Measurements from ENCODE around the gene C19orf38.
A peak's percentile ranks its signal among the peaks of the same experiment; 100 is the strongest.

C19orf38 gene

GRCh38 chr19:10885201-10886169 is 37.3 kb downstream of the C19orf38 start:
- no peaks in the 10 kb centered on the region for H3K36me3 ChIP-seq (ENCODE audit: insufficient read depth, low read length)
- H3K9ac ChIP-seq (ENCODE audit: low read depth, low read length) = no peak overlapping the region
- H3K4me2 ChIP-seq (ENCODE audit: low read length) = no peak overlapping the region

DNA sequence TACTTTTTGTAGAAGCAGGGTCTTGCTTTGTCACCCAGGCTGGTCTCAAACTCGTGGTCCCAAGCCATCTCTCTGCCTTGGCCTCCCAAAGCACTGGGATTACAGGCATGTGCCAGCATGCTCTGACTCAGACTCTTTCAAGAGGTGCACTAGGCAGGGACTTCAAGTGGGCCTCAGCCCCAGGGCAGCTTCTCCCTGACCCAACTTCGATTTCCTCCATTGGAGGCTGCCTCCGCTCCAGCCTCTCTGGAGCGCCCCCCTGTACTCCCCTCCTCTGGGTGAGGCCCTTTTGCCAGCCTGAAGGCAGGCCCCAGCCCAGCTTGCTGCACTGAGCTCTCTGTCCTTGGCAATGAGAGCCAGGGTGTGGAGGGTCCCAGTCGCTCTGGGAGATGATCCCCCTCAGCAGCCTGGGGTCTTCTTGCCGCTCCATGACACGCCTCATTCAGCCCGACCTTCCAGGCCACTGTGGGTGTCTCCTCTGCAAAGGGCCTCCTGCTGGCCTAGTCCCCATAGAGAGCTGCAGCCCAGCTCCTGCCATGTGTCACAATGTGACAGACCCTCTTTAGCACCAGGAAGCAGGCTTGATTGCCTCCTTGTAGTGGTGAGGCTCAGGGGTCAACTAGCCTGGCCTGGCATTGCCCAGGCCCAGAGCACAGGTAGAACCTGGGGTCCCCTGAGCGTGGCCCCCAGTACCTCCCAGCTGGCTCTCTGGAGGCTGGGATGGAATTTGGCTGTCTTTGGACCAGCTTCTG is 39.6 kb downstream of the C19orf38 start:
- no peak overlapping the region for H3K9ac ChIP-seq (ENCODE audit: low read depth, low read length)
- no peak overlapping the region for H3K4me2 ChIP-seq (ENCODE audit: low read length)
- no peak overlapping the region for H3K4me3 ChIP-seq (ENCODE audit: low read length)
- no peaks in the 10 kb centered on the region for H3K9me3 ChIP-seq (replicated peaks; ENCODE audit: low read length)
- H3K27me3 ChIP-seq (ENCODE audit: control insufficient read depth, insufficient read depth, low read length) = no peaks in the 10 kb centered on the region
- H3K4me1 ChIP-seq (ENCODE audit: control insufficient read depth, insufficient read depth, low read length) = peaks cover 35% of the 10 kb centered on the region
- H3K36me3 ChIP-seq (ENCODE audit: insufficient read depth, low read length) = no peaks in the 10 kb centered on the region

More at GRCh38 chr19:10885201-10886169, 37.3 kb downstream of the C19orf38 start:
- Histone ChIP-seq H3K4me1 (ENCODE audit: control insufficient read depth, insufficient read depth, low read length) (peaks cover 28% of the 10 kb centered on the region), H3K27me3 (ENCODE audit: control insufficient read depth, insufficient read depth, low read length) (no peaks in the 10 kb centered on the region), H3K9me3 (replicated peaks; ENCODE audit: low read length) (no peaks in the 10 kb centered on the region), H3K4me3 (ENCODE audit: low read length) (no peak overlapping the region)

DNA sequence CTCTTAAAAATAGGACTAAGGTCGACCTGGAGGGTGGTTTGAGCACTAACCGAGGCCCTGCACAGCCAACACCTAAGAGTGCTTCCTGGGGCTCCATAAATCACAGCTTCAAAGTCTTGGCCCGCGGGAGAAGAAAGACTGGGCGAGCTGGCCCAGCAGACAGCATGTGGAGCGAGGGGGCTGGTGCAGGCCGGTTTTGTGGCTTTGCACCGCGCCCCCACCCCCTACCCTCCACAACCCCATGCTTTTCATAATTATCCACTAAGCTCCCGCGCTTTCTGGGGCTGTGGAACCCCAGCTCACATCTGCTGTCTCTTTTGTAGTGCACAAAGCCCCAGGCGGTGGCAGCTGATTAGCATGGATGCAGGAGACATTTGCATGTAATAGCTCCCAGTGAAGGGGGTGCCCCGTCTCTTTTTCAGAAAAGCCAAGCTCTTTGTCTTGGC is 40.2 kb downstream of the C19orf38 start:
- H3K4me2 ChIP-seq (ENCODE audit: low read length) = no peak overlapping the region
- no peak overlapping the region for H3K4me3 ChIP-seq (ENCODE audit: low read length)
- H3K9ac ChIP-seq (ENCODE audit: low read depth, low read length) = no peak overlapping the region
- H3K4me1 ChIP-seq (ENCODE audit: control insufficient read depth, insufficient read depth, low read length) = peaks cover 35% of the 10 kb centered on the region
- no peaks in the 10 kb centered on the region for H3K9me3 ChIP-seq (replicated peaks; ENCODE audit: low read length)
- no peaks in the 10 kb centered on the region for H3K27me3 ChIP-seq (ENCODE audit: control insufficient read depth, insufficient read depth, low read length)
- no peaks in the 10 kb centered on the region for H3K36me3 ChIP-seq (ENCODE audit: insufficient read depth, low read length)

- H3K4me1 ChIP-seq (ENCODE audit: control insufficient read depth, insufficient read depth, low read length) = peaks cover 34% of the 10 kb centered on the region
- H3K4me3 ChIP-seq (ENCODE audit: low read length) = no peak overlapping the region
- H3K4me2 ChIP-seq (ENCODE audit: low read length) = no peak overlapping the region
- H3K9me3 ChIP-seq (replicated peaks; ENCODE audit: low read length) = no peaks in the 10 kb centered on the region
- H3K27me3 ChIP-seq (ENCODE audit: control insufficient read depth, insufficient read depth, low read length) = no peaks in the 10 kb centered on the region
- H3K36me3 ChIP-seq (ENCODE audit: insufficient read depth, low read length) = no peaks in the 10 kb centered on the region
- H3K9ac ChIP-seq (ENCODE audit: low read depth, low read length) = no peak overlapping the region
These were observed 41.7 kb downstream of the C19orf38 start for GRCh38 chr19:10889880-10890279.

DNA sequence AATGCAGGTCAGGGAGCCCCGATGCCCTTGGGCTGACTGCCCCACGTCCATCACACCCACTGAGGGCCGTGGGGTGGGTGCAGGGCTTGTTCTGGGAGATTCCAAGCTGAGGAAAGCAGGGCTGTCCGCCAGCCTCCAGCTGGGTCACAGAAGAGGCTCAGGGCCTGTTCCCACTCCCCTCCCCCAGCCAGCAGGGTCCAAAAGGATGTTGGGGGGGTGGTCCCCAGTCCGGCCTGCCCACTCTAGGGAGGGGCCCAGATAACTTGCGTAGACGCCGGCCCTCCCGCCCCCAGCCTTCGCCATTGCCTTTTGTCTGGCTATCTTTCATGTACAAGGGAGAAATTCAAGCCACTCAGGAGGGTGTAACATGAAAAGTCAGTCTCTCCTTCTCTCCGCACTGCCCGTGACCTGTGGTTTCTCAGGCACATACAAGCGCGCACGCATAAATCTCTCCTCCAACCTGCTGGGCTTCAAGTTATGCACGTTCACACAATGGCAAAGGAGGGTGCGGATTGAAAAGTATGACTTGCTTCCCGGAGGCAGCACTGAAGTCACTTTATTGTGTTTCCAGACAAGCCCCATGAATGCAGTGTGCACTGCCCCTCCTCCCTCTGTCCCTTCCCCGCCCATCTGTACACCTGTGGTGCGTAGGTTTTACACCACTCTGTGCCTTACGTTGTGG is 43.3 kb downstream of the C19orf38 start:
- no peaks in the 10 kb centered on the region for H3K36me3 ChIP-seq (ENCODE audit: insufficient read depth, low read length)
- no peak overlapping the region for H3K9ac ChIP-seq (ENCODE audit: low read depth, low read length)
- H3K9me3 ChIP-seq (replicated peaks; ENCODE audit: low read length) = no peaks in the 10 kb centered on the region
- H3K27me3 ChIP-seq (ENCODE audit: control insufficient read depth, insufficient read depth, low read length) = no peaks in the 10 kb centered on the region
- H3K4me2 ChIP-seq (ENCODE audit: low read length) = no peak overlapping the region
- no peak overlapping the region for H3K4me3 ChIP-seq (ENCODE audit: low read length)
- peaks cover 28% of the 10 kb centered on the region for H3K4me1 ChIP-seq (ENCODE audit: control insufficient read depth, insufficient read depth, low read length)

DNA sequence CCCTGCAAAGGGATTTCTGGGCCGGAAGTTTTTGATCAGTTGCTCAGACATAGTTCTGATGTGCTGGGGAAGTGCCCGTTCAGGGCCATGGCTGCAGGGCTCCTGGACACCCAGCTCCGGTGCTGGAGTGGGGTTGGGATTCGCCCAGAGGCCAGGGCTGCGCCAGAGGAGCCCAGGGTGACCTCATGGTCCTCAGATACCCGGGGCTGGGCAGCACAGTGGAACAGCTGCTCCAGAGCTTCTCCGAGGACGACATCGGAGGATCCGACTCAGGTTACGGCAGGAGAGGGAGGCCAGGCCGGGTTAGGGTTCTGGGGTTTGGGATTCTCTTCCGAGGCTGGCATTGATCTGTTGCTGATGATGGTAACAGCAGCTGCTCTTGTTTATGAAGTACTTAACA is 44.0 kb downstream of the C19orf38 start:
- no peak overlapping the region for H3K9ac ChIP-seq (ENCODE audit: low read depth, low read length)
- H3K9me3 ChIP-seq (replicated peaks; ENCODE audit: low read length) = no peaks in the 10 kb centered on the region
- peak overlapping the region; percentile 8 for H3K4me2 ChIP-seq (ENCODE audit: low read length)
- no peak overlapping the region for H3K4me3 ChIP-seq (ENCODE audit: low read length)
- H3K27me3 ChIP-seq (ENCODE audit: control insufficient read depth, insufficient read depth, low read length) = no peaks in the 10 kb centered on the region
- peaks cover 32% of the 10 kb centered on the region for H3K4me1 ChIP-seq (ENCODE audit: control insufficient read depth, insufficient read depth, low read length)
- no peaks in the 10 kb centered on the region for H3K36me3 ChIP-seq (ENCODE audit: insufficient read depth, low read length)

DNA sequence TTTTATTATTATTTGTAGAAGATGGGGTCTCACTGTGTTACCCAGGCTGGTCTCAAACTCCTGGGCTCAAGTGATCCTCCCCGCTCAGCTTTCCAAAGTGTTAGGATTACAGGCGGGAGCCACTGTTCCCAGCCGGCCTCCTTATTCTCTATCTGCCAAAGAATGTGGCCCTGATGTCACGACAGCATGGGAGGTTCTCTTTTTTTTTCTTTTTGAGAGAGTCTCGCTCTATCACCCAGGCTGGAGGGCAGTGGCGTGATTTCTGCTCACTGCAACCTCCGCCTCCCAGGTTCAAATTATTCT is 46.6 kb downstream of the C19orf38 start:
- Histone ChIP-seq H3K27me3 (ENCODE audit: control insufficient read depth, insufficient read depth, low read length) (no peaks in the 10 kb centered on the region), H3K9me3 (replicated peaks; ENCODE audit: low read length) (no peaks in the 10 kb centered on the region), H3K36me3 (ENCODE audit: insufficient read depth, low read length) (no peaks in the 10 kb centered on the region), H3K4me1 (ENCODE audit: control insufficient read depth, insufficient read depth, low read length) (peaks cover 44% of the 10 kb centered on the region), H3K4me3 (ENCODE audit: low read length) (no peak overlapping the region), H3K4me2 (ENCODE audit: low read length) (no peak overlapping the region), H3K9ac (ENCODE audit: low read depth, low read length) (no peak overlapping the region)

DNA sequence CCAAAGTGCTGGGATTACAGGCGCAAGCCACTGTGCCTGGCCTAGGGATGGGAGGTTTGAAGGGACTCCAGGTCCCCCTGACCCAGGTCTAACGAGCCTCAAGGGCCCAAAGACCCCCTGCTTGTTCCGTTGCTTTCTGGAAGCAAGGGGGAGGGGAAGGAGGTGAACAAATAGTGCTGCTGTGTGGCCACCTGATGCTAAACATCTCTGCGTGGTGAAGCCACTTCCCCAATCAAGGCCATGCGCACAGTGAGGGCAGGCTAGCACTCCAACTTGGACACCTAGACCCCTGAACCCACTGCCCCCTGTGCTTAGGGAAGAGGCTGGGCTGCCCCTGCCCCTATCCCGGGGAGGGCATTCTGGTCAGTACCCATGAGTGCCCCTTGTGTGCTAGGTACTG is 47.1 kb downstream of the C19orf38 start:
- Histone ChIP-seq H3K9me3 (replicated peaks; ENCODE audit: low read length) (no peaks in the 10 kb centered on the region), H3K9ac (ENCODE audit: low read depth, low read length) (no peak overlapping the region), H3K4me2 (ENCODE audit: low read length) (no peak overlapping the region), H3K4me1 (ENCODE audit: control insufficient read depth, insufficient read depth, low read length) (peaks cover 44% of the 10 kb centered on the region), H3K27me3 (ENCODE audit: control insufficient read depth, insufficient read depth, low read length) (no peaks in the 10 kb centered on the region), H3K4me3 (ENCODE audit: low read length) (no peak overlapping the region), H3K36me3 (ENCODE audit: insufficient read depth, low read length) (no peaks in the 10 kb centered on the region)

- Histone ChIP-seq H3K36me3 (ENCODE audit: insufficient read depth, low read length) (no peaks in the 10 kb centered on the region), H3K9ac (ENCODE audit: low read depth, low read length) (no peak overlapping the region), H3K4me1 (ENCODE audit: control insufficient read depth, insufficient read depth, low read length) (peaks cover 44% of the 10 kb centered on the region), H3K4me2 (ENCODE audit: low read length) (no peak overlapping the region), H3K27me3 (ENCODE audit: control insufficient read depth, insufficient read depth, low read length) (no peaks in the 10 kb centered on the region), H3K4me3 (ENCODE audit: low read length) (no peak overlapping the region), H3K9me3 (replicated peaks; ENCODE audit: low read length) (no peaks in the 10 kb centered on the region)
These were observed 47.7 kb downstream of the C19orf38 start for GRCh38 chr19:10895920-10896319.

DNA sequence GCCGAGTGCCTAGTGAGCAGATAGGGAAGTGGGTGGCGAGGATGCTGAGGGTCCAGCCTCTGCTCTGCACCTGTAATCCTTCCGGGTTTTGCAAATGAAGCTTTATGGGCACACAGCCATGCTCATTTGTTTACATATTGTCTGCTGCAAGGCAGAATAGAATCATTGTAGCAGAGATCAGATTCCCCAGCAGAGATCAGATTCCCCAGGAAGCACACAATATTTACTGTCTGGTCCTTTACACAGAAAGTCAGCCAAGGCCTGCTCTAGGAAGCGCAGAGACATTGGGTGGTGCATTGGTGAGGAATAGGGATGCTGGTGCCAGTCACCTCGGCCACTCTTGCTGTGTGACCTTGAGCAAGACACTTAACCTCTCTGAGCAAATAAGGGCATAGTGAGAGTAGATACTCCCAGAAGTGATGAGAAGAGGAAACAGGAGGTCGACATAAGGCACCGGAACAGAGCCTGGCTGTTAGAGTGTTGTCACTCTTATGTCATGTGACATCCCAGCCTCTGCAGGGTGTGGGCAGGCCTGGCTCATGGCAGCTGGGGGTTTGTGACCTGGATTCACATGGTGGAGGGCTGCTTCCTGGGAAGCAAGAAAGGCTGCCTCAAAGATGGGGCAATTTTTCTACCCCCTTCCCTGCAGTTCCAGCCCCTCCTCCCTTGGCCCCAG is 48.8 kb downstream of the C19orf38 start:
- Histone ChIP-seq H3K4me2 (ENCODE audit: low read length) (no peak overlapping the region), H3K9ac (ENCODE audit: low read depth, low read length) (no peak overlapping the region), H3K4me3 (ENCODE audit: low read length) (no peak overlapping the region), H3K4me1 (ENCODE audit: control insufficient read depth, insufficient read depth, low read length) (peaks cover 37% of the 10 kb centered on the region), H3K36me3 (ENCODE audit: insufficient read depth, low read length) (no peaks in the 10 kb centered on the region), H3K27me3 (ENCODE audit: control insufficient read depth, insufficient read depth, low read length) (no peaks in the 10 kb centered on the region), H3K9me3 (replicated peaks; ENCODE audit: low read length) (no peaks in the 10 kb centered on the region)

DNA sequence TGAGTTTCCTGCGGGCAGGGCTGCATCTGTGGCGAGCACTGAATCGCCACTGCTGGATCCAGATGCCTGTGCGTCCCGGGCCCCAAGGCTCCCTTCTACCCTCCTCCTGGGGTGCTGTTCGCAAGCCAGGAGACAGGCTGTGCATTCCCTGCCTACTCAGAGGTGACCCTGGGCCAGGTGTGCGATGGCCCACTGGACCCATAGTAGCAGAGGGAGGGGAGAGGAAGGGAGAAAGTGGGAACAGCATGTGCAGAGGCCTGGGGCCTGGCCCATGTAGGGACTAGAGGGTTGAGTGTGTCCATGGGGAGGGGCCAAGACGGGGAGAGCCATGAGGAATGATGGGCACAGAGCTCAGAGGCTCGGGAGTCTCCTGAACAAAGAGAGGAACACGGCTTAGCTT is 50.4 kb downstream of the C19orf38 start:
- Histone ChIP-seq H3K4me1 (ENCODE audit: control insufficient read depth, insufficient read depth, low read length) (peaks cover 30% of the 10 kb centered on the region), H3K9ac (ENCODE audit: low read depth, low read length) (no peak overlapping the region), H3K9me3 (replicated peaks; ENCODE audit: low read length) (no peaks in the 10 kb centered on the region), H3K36me3 (ENCODE audit: insufficient read depth, low read length) (no peaks in the 10 kb centered on the region), H3K4me3 (ENCODE audit: low read length) (no peak overlapping the region), H3K27me3 (ENCODE audit: control insufficient read depth, insufficient read depth, low read length) (no peaks in the 10 kb centered on the region), H3K4me2 (ENCODE audit: low read length) (no peak overlapping the region)

Measured in skeletal muscle satellite cell (primary cell).